Endothelial cell of umbilical vein (primary cell): Measurements from ENCODE around the gene RENBP. TPM values are rescaled to one million over a fixed set of nuclear protein-coding genes. Genes with fewer than 3 reads are reported as not detected.
A peak's percentile ranks its signal among the peaks of the same experiment; 100 is the strongest.

Experiments used
- BruUV-seq: library from RNA; stranded (reverse); fragments of 400-500 nt; replicated peaks from 2 replicates; lab custom pipeline; 2021; lab: Mats Ljungman, UMichigan
- CTCF ChIA-PET: fragments of 300-600, 350-600 bp; sonication (Branson Sonifier 250); formaldehyde crosslinking; loops from one replicate; lab custom pipeline; 2021; ENCODE audit warnings: antibody characterized with exemption, inconsistent platforms; lab: Charles Lee
- POLR2A ChIA-PET: fragments of 300-600, 350-600 bp; sonication (Branson Sonifier 250); formaldehyde crosslinking; loops from one replicate; lab custom pipeline; 2021; ENCODE audit warnings: antibody characterized with exemption, inconsistent platforms; lab: Charles Lee
- DNase-seq: peaks from one replicate; pipeline ENCODE4 v3.0.0-alpha.2; 2011; ENCODE audit warnings: low read depth, low spot score
- FAIRE-seq: peaks from 2 replicates; lab custom pipeline; 2011; peaks lifted over from hg19 to GRCh38; lab: Jason Lieb, UNC
- H2AFZ ChIP-seq: 2 replicates; pipeline ENCODE4 v1.6.0; 2012; ENCODE audit warnings: low read depth, low read length, control low read depth, inconsistent platforms
- H3K27ac ChIP-seq: 2 replicates; pipeline ENCODE4 v1.5.1; 2011; ENCODE audit warnings: low read depth, mild to moderate bottlenecking, control low read depth, low read length, moderate library complexity; ENCODE audit not compliant: insufficient read depth
- H3K27me3 ChIP-seq, 2 experiments: 2 replicates each; pipeline versions ENCODE4 v1.6.0 to v1.6.1; 2011; ENCODE audit warnings: low read length in 2 of 2, mixed read lengths in 1 of 2; ENCODE audit not compliant: control insufficient read depth in 2 of 2, insufficient read depth in 2 of 2
- H3K36me3 ChIP-seq, 2 experiments: 2 replicates in 1 of 2; 3 replicates in 1 of 2; pipeline ENCODE4 v1.5.1; 2011; ENCODE audit warnings: low read length in 2 of 2, mild to moderate bottlenecking in 1 of 2, moderate library complexity in 1 of 2; ENCODE audit not compliant: control insufficient read depth in 2 of 2, insufficient read depth in 2 of 2; ENCODE audit errors: extremely low read depth in 1 of 2
- H3K4me1 ChIP-seq: 3 replicates; pipeline ENCODE4 v1.5.1; 2011; ENCODE audit warnings: mild to moderate bottlenecking, low read length; ENCODE audit not compliant: control insufficient read depth, insufficient read depth; ENCODE audit errors: extremely low read depth
- H3K4me2 ChIP-seq: 2 replicates; pipeline ENCODE4 v1.6.1; 2011; ENCODE audit warnings: low read length, control low read depth, mixed read lengths; ENCODE audit not compliant: insufficient read depth
- H3K4me3 ChIP-seq, 3 experiments: fragments of 200-600 bp in 1 of 3; sonication (generic), shearing (Covaris generic) in 1 of 3; replicated peaks in 1 of 3; 2 replicates each; pipeline ENCODE4 v1.5.1; 2011 to 2016; ENCODE audit warnings: control low read depth in 3 of 3, low read length in 3 of 3, mild to moderate bottlenecking in 2 of 3, inconsistent platforms in 1 of 3, low read depth in 1 of 3, moderate library complexity in 1 of 3; ENCODE audit not compliant: insufficient read depth in 1 of 3
- H3K79me2 ChIP-seq: 2 replicates; pipeline ENCODE4 v1.6.0; 2012; ENCODE audit warnings: low read length, inconsistent platforms; ENCODE audit not compliant: control insufficient read depth, insufficient read depth
- H3K9ac ChIP-seq: replicated peaks from 2 replicates; pipeline ENCODE3; 2011; ENCODE audit warnings: low read length, control low read depth; ENCODE audit not compliant: insufficient read depth; ENCODE audit errors: extremely low read depth
- H3K9me1 ChIP-seq: replicated peaks from 3 replicates; pipeline ENCODE4 v1.6.0; 2011; ENCODE audit warnings: mild to moderate bottlenecking, low read length; ENCODE audit not compliant: control insufficient read depth, insufficient read depth; ENCODE audit errors: extremely low read depth
- H3K9me3 ChIP-seq: replicated peaks from 2 replicates; pipeline ENCODE4 v1.5.1; 2012; ENCODE audit warnings: low read length, inconsistent platforms; ENCODE audit not compliant: control insufficient read depth, insufficient read depth
- H4K20me1 ChIP-seq: replicated peaks from 2 replicates; pipeline ENCODE3; 2011; ENCODE audit warnings: mild to moderate bottlenecking, low read length; ENCODE audit not compliant: control insufficient read depth, insufficient read depth; ENCODE audit errors: extremely low read depth
- CTCF ChIP-seq, 2 donors: IDR thresholded peaks; 1 replicate in 1 of 2; 2 replicates in 1 of 2; pipeline ENCODE4 v1.5.1; 2011; ENCODE audit warnings: low read length in 2 of 2, mild to moderate bottlenecking in 2 of 2, moderate library complexity in 2 of 2, control low read depth in 1 of 2, inconsistent platforms in 1 of 2, low read depth in 1 of 2; ENCODE audit not compliant: insufficient read depth in 1 of 2; ENCODE audit errors: extremely low read depth in 1 of 2
- EZH2 ChIP-seq: IDR thresholded peaks from 2 replicates; pipeline ENCODE4 v1.6.1; 2012; ENCODE audit warnings: borderline replicate concordance, low read depth, mild to moderate bottlenecking, moderate library complexity, low read length, inconsistent platforms; ENCODE audit not compliant: severe bottlenecking
- FOS ChIP-seq: IDR thresholded peaks from 2 replicates; pipeline ENCODE4 v1.6.1; 2011; ENCODE audit warnings: mild to moderate bottlenecking, low read length, moderate library complexity, borderline replicate concordance; ENCODE audit not compliant: insufficient read depth
- GATA2 ChIP-seq: IDR thresholded peaks from 2 replicates; pipeline ENCODE4 v1.7.0; 2011; ENCODE audit warnings: low read depth, mild to moderate bottlenecking, moderate library complexity, mixed read lengths, low read length; ENCODE audit not compliant: insufficient read length, insufficient read depth
- JUN ChIP-seq: IDR thresholded peaks from 2 replicates; pipeline ENCODE4 v1.6.1; 2011; ENCODE audit warnings: borderline replicate concordance, low read depth; ENCODE audit not compliant: insufficient read length, insufficient read depth
- MAX ChIP-seq: IDR thresholded peaks from 2 replicates; pipeline ENCODE4 v1.6.1; 2011; ENCODE audit not compliant: insufficient read depth, insufficient read length
- MYC ChIP-seq: IDR thresholded peaks from one replicate; pipeline ENCODE4 v1.6.1; 2011; ENCODE audit warnings: mild to moderate bottlenecking, low read depth, low read length
- POLR2A ChIP-seq: IDR thresholded peaks from 2 replicates; pipeline ENCODE4 v1.6.1; 2012; ENCODE audit warnings: low read depth, mild to moderate bottlenecking, control low read depth, low read length
- POLR2AphosphoS5 ChIP-seq: IDR thresholded peaks from 2 replicates; pipeline ENCODE4 v1.6.1; 2012; ENCODE audit warnings: low read depth, mild to moderate bottlenecking, control low read depth, low read length, moderate library complexity; ENCODE audit not compliant: insufficient read depth
- dilution Hi-C: fragments of 300-500 bp; cut with MboI; formaldehyde crosslinking; loops from one replicate; pipeline ENCODE4 v1.15.0; 2019; ENCODE audit warnings: low sequenced_read_pairs; ENCODE audit not compliant: extremely low pct_ligation_motif_present
- intact Hi-C: fragments of 100-400 bp; cut with micrococcal nuclease; formaldehyde crosslinking; loops from one replicate; pipeline ENCODE4 v1.10.0; 2022
- polyA plus RNA-seq, 4 experiments: library from polyadenylated mRNA; depleted of rRNA in 3 of 4; stranded (reverse) in 3 of 4; unstranded in 1 of 4; fragments of >200 nt; gene quantifications; 2 replicates each; pipeline versions ENCODE4 v1.2.1 to v1.2.3, GENCODE V29; 2011 to 2012; ENCODE audit warnings: missing spikeins in 1 of 4
- total RNA-seq: library from RNA; stranded (reverse); gene quantifications from 2 replicates; pipeline ENCODE4 v1.2.3, GENCODE V29; 2021

The RENBP gene
- total and polyA plus RNA-seq, 2 donors (not counting 3 experiments of a cell fraction or from before 2014, with no cell fraction given) = 8.0 to 16.0 TPM

GRCh38 chrX:153973127-153974002 lies 28.9 kb upstream of the RENBP start:
- Histone ChIP-seq H4K20me1 (no peaks in the 10 kb centered on the region), H3K9me1 (no peaks in the 10 kb centered on the region), H3K4me3 (peak overlapping the region; percentile 24 to 76 (median 74)), H3K27ac (peak overlapping the region; percentile 98), H3K4me2 (peak overlapping the region; percentile 73), H3K27me3 (no peaks in the 10 kb centered on the region), H3K4me1 (peaks cover 29% of the 10 kb centered on the region), H3K9ac (peak overlapping the region; percentile 97), H3K9me3 (no peaks in the 10 kb centered on the region), H3K36me3 (no peaks in the 10 kb centered on the region), H3K79me2 (peaks cover 29% of the 10 kb centered on the region), H2AFZ (no peak overlapping the region)
- FAIRE-seq (peak; percentile 84), DNase-seq (no peak)
- ChIA-PET CTCF (interaction anchor here (1.1 to 1.3 kb wide), 3 partner anchors 40 to 48 kb away, joined by 3 to 8 read pairs (median 3); no protein-coding TSS in a partner anchor), POLR2A (no interaction called here)
- intact Hi-C loops = loop anchor here (1.0 kb wide), 1 partner anchor 12 kb away; no protein-coding TSS in a partner anchor
- no TSS peak for BruUV-seq
- TF ChIP-seq POLR2A (no peak), POLR2AphosphoS5 (no peak), FOS (no peak), JUN (no peak), GATA2 (no peak), EZH2 (no peak), MYC (no peak), CTCF (IDR thresholded peaks at IDR 0.05; ENCODE audit: extremely low read depth in 1 of 2, insufficient read depth in 1 of 2, low read depth in 1 of 2, low read length in 2 of 2) (no peak), MAX (no peak)
- dilution Hi-C loops = no loop called here
